ENCODE measurements around the gene KDM4B. TPM values are rescaled to one million over a fixed set of nuclear protein-coding genes. Genes with fewer than 3 reads are reported as not detected.

The KDM4B gene
- total and polyA plus RNA-seq, 10 of the 15 experiments (the other 5 are each of a cell fraction or from before 2014, with no cell fraction given): 0.47 to 49.6 (median 16.2) TPM

GRCh38 chr19:5141129-5141849, 172.4 kb downstream of the KDM4B start:
- TF ChIP-seq HCFC1 (IDR thresholded peaks at IDR 0.05; ENCODE audit: low read length) (no peak), MXI1 (IDR thresholded peaks at IDR 0.05; ENCODE audit: low read depth, low read length) (no peak), SMC3 (IDR thresholded peaks at IDR 0.05; ENCODE audit: borderline replicate concordance, low read length) (no peak), BHLHE40 (IDR thresholded peaks at IDR 0.05; ENCODE audit: borderline replicate concordance in 1 of 2, low read depth in 2 of 2, low read length in 1 of 2) (no peak), POLR2A (IDR thresholded peaks at IDR 0.05; ENCODE audit: low read depth, low read length) (no peak), CEBPB (IDR thresholded peaks at IDR 0.05; ENCODE audit: borderline replicate concordance in 1 of 2, low read depth in 2 of 2, low read length in 2 of 2) (no peak), ASH2L (IDR thresholded peaks at IDR 0.05; ENCODE audit: borderline replicate concordance, low read depth) (no peak), KAT2A (conservative IDR thresholded peaks at IDR 0.05; ENCODE audit: control insufficient read depth, low read depth, low read length) (no peak), FOXM1 (IDR thresholded peaks at IDR 0.05; ENCODE audit: low read depth, low read length) (no peak), WRNIP1 (IDR thresholded peaks at IDR 0.05; ENCODE audit: borderline replicate concordance, low read depth, low read length) (no peak), DPF2 (IDR thresholded peaks at IDR 0.05) (no peak), PML (IDR thresholded peaks at IDR 0.05; ENCODE audit: low read length) (no peak), POLR2AphosphoS5 (IDR thresholded peaks at IDR 0.05; ENCODE audit: low read length) (no peak; the same call in 1 of the 2 replicates), RB1 (IDR thresholded peaks at IDR 0.05; ENCODE audit: borderline replicate concordance) (no peak), NFXL1 (IDR thresholded peaks at IDR 0.05; ENCODE audit: borderline replicate concordance) (no peak), ZBED1 (IDR thresholded peaks at IDR 0.05; ENCODE audit: borderline replicate concordance) (no peak), SMARCA5 (IDR thresholded peaks at IDR 0.05) (no peak)
- intact Hi-C loops (cut with micrococcal nuclease; ENCODE audit: unreplicated experiment) (no loop called here), in situ Hi-C loops (cut with MboI) (no loop called here)
- ChIA-PET CTCF (no interaction called here), RAD21 (ENCODE audit: unreplicated experiment) (no interaction called here), SMC1A (ENCODE audit: uncharacterized antibody, unreplicated experiment) (no interaction called here), POLR2A (no interaction called here)
- H2AFZ ChIP-seq (ENCODE audit: control insufficient read depth, low read depth, low read length): no peak overlapping the region
- ATAC-seq (no peak), FAIRE-seq (no peak), DNase-seq (ENCODE audit: low read depth, low spot score) (no peak)
- no peak overlapping the region for H3K4me2 ChIP-seq (ENCODE audit: control insufficient read depth, insufficient read depth)
- no peaks in the 10 kb centered on the region for H3K9me3 ChIP-seq (replicated peaks; ENCODE audit: control insufficient read depth, insufficient read depth, low read length)
- no peak overlapping the region for H3K9ac ChIP-seq (ENCODE audit: control insufficient read depth, insufficient read depth, low read length)
- H3K79me2 ChIP-seq (ENCODE audit: control insufficient read depth, insufficient read depth, low read length): peaks cover 12% of the 10 kb centered on the region
- H3K4me1 ChIP-seq (ENCODE audit: control insufficient read depth, insufficient read depth, low read length): peaks cover 13% of the 10 kb centered on the region
- no peaks in the 10 kb centered on the region for H3K27me3 ChIP-seq (replicated peaks in 1 of 2; ENCODE audit: control insufficient read depth in 2 of 2, insufficient read depth in 2 of 2, low read length in 1 of 2)
- H3K36me3 ChIP-seq (ENCODE audit: control insufficient read depth in 2 of 2, insufficient read depth in 2 of 2, low read length in 1 of 2): peaks cover 16 to 34% of the 10 kb centered on the region in 2 experiments
- BruUV-seq (replicated peaks): no TSS peak
- no peak overlapping the region for H3K27ac ChIP-seq (ENCODE audit: control insufficient read depth, insufficient read depth)
- no peak overlapping the region for H3K4me3 ChIP-seq
- no peaks in the 10 kb centered on the region for H4K20me1 ChIP-seq (ENCODE audit: control insufficient read depth, insufficient read depth)
- 92% methylated on average over 37 of the region's 37 CpGs for WGBS (ENCODE audit: insufficient coverage, insufficient replicate concordance, low lambda C conversion rate, missing lambda C conversion rate)

Measured in GM12878 (cell line).